ENCODE data around the gene SLC43A3. TPM values are rescaled to one million over a fixed set of nuclear protein-coding genes. Genes with fewer than 3 reads are reported as not detected.

The SLC43A3 gene
- total RNA-seq (17.8 TPM), polyA plus RNA-seq (28.7 TPM)
- long read RNA-seq, donor 1, partial matches to known transcripts: 0 of 2 reads
- long read RNA-seq, donor 1, other reads (novel, unspliced or antisense): 0 of 2 reads
- long read RNA-seq, donor 2: 0 reads
- long read RNA-seq, donor 3, transcript SLC43A3-203 (14 exons, 2,617 nt): major isoform, 7 of 15 reads
- long read RNA-seq, donor 3, transcript SLC43A3-226 (1 exons, 1,796 nt): minor isoform, 5 of 15 reads
- long read RNA-seq, donor 3, partial matches to known transcripts: 0 of 15 reads
- long read RNA-seq, donor 3, other reads (novel, unspliced or antisense): 0 of 15 reads
- long read RNA-seq, donor 4, transcript SLC43A3-226 (1 exons, 1,796 nt): major isoform, 7 of 9 reads
- long read RNA-seq, donor 4, partial matches to known transcripts: 0 of 9 reads
- long read RNA-seq, donor 4, other reads (novel, unspliced or antisense): 0 of 9 reads
- long read RNA-seq, donor 5, transcript SLC43A3-226 (1 exons, 1,796 nt): major isoform, 10 of 15 reads
- long read RNA-seq, donor 5, partial matches to known transcripts: 0 of 15 reads
- long read RNA-seq, donor 5, other reads (novel, unspliced or antisense): 0 of 15 reads
- long read RNA-seq, donor 6, transcript SLC43A3-203 (14 exons, 2,617 nt): major isoform, 5 of 10 reads
- long read RNA-seq, donor 6, partial matches to known transcripts: 0 of 10 reads
- long read RNA-seq, donor 6, other reads (novel, unspliced or antisense): 0 of 10 reads
- long read RNA-seq, donor 7, partial matches to known transcripts: 6 of 12 reads
- long read RNA-seq, donor 7, other reads (novel, unspliced or antisense): 0 of 12 reads
- long read RNA-seq, donor 8, partial matches to known transcripts: 0 of 2 reads
- long read RNA-seq, donor 8, other reads (novel, unspliced or antisense): 0 of 2 reads
- long read RNA-seq, donor 9, transcript SLC43A3-226 (1 exons, 1,796 nt): major isoform, 6 of 10 reads
- long read RNA-seq, donor 9, partial matches to known transcripts: 0 of 10 reads
- long read RNA-seq, donor 9, other reads (novel, unspliced or antisense): 0 of 10 reads
- long read RNA-seq, donor 10, partial matches to known transcripts: 0 of 8 reads
- long read RNA-seq, donor 10, other reads (novel, unspliced or antisense): 0 of 8 reads

DNA sequence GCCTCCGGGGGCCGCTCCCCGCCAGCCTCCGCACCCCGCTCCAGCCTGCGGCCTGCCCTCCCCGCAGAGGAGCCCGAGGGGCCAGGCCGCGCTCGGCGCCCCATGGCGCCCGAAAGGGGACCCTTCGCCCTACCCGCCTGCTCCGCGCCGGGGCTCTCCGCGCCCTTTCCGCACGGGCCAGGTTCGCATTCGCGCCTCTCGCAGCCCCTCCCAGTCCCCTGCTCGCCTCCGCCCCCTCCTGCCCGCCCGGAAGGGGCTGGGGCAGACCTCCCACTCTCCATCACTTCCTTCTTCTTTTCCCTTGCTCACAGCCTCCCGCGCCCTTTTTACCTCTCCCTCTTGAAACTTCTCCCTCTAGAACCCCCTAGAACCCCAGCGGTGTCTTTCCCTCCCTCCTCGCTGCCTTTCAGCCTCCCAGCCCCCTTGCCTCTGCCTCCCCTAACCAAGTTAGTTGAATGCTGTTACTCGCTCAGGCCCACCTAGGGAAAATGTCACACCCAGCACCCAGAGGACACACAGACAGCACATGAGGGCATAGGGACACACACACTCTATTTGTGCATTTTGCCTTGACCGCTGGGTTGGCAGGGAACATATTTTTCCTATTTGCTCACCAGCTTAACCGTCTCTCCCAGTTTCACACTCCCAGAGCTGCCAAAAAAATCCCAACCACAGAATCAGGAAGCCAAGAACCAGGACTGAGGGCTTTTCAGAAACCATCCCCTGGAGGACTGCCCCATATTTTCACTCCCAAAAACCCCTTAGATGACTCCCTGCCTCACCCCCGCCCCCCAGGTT is at the start of gene SLC43A3:
TSS of gene SLC43A3 (minus strand) at position 193 of the 798 bp plus-strand sequence. CDS start 949 bp downstream, outside the sequence.
- peaks cover 5 to 12% of the 10 kb centered on the region in 2 donors for H3K36me3 ChIP-seq (ENCODE audit: control insufficient read depth in 2 of 2, insufficient read depth in 2 of 2, low read length in 1 of 2)
- H3K27me3 ChIP-seq (ENCODE audit: control insufficient read depth in 2 of 2, insufficient read depth in 1 of 2, low read length in 1 of 2): no peaks in the 10 kb centered on the region
- peak within 1 kb of the TSS; percentile 62 to 63 for H3K4me3 ChIP-seq (ENCODE audit: low read length in 2 of 2)
- H3K9me3 ChIP-seq (ENCODE audit: control insufficient read depth in 2 of 2, insufficient read depth in 1 of 2, low read length in 1 of 2): no peaks in the 10 kb centered on the region
- 7% methylated on average over 39 of the region's 39 CpGs for WGBS
- peaks cover 32 to 40% of the 10 kb centered on the region in 2 donors for H3K4me1 ChIP-seq (ENCODE audit: control insufficient read depth in 2 of 2, insufficient read depth in 2 of 2, low read length in 2 of 2)
- H3K27ac ChIP-seq (ENCODE audit: low read depth in 1 of 2, low read length in 1 of 2): peak within 1 kb of the TSS; percentile 75 to 84
- peak in 8 of 9 donors; percentile 22 to 82 (median 51) for DNase-seq (ENCODE audit: low read depth in 6 of 9, low spot score in 9 of 9)

DNA sequence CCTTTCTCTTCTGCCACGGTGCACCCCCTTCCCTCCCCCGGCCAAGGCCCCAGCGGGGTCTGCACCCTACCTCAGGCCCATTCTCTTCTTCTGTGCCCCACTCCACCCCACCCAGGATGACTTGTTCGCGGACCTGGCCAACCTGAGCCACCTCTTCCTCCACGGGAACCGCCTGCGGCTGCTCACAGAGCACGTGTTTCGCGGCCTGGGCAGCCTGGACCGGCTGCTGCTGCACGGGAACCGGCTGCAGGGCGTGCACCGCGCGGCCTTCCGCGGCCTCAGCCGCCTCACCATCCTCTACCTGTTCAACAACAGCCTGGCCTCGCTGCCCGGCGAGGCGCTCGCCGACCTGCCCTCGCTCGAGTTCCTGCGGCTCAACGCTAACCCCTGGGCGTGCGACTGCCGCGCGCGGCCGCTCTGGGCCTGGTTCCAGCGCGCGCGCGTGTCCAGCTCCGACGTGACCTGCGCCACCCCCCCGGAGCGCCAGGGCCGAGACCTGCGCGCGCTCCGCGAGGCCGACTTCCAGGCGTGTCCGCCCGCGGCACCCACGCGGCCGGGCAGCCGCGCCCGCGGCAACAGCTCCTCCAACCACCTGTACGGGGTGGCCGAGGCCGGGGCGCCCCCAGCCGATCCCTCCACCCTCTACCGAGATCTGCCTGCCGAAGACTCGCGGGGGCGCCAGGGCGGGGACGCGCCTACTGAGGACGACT is 49.3 kb upstream of the SLC43A3 start:
- H3K4me1 ChIP-seq (ENCODE audit: control insufficient read depth in 2 of 2, insufficient read depth in 2 of 2, low read length in 2 of 2): peaks cover 25 to 29% of the 10 kb centered on the region in 2 donors
- H3K27ac ChIP-seq (ENCODE audit: low read depth in 1 of 2, low read length in 1 of 2): no peak overlapping the region
- no peaks in the 10 kb centered on the region for H3K36me3 ChIP-seq (ENCODE audit: control insufficient read depth in 2 of 2, insufficient read depth in 2 of 2, low read length in 1 of 2)
- 4% methylated on average over 80 of the region's 80 CpGs for WGBS
- H3K27me3 ChIP-seq (ENCODE audit: control insufficient read depth in 2 of 2, insufficient read depth in 1 of 2, low read length in 1 of 2): peaks cover 29 to 69% of the 10 kb centered on the region in 2 donors
- no peak for DNase-seq (ENCODE audit: low read depth in 6 of 9, low spot score in 9 of 9)
- peaks cover 0 to 3% of the 10 kb centered on the region in 2 donors for H3K9me3 ChIP-seq (ENCODE audit: control insufficient read depth in 2 of 2, insufficient read depth in 1 of 2, low read length in 1 of 2)
- peak overlapping the region in 1 of 2 donors; percentile 51 for H3K4me3 ChIP-seq (ENCODE audit: low read length in 2 of 2)

DNA sequence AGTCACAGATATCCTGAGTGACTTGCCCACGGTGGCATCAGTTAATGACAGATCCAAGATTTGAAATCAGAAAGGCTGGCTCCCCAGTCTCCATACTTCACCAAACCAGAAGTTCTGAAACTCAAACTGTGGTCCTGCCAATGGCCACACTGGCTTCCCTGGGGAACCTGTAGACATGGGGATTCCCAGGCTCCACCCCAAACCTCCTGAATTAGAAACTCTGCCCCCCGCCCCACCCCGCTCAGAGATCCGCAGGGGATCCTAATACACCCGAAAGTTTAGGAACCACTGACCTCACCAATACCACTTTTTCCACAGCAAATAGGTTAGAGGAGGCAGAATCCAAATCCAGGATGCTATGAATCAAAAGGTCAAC is 48.7 kb upstream of the SLC43A3 start:
- H3K9me3 ChIP-seq (ENCODE audit: control insufficient read depth in 2 of 2, insufficient read depth in 1 of 2, low read length in 1 of 2): peaks cover 0 to 3% of the 10 kb centered on the region in 2 donors
- peaks cover 25 to 29% of the 10 kb centered on the region in 2 donors for H3K4me1 ChIP-seq (ENCODE audit: control insufficient read depth in 2 of 2, insufficient read depth in 2 of 2, low read length in 2 of 2)
- H3K36me3 ChIP-seq (ENCODE audit: control insufficient read depth in 2 of 2, insufficient read depth in 2 of 2, low read length in 1 of 2): no peaks in the 10 kb centered on the region
- DNase-seq (ENCODE audit: low read depth in 6 of 9, low spot score in 9 of 9): no peak
- WGBS: 93% methylated on average over 5 of the region's 5 CpGs
- no peak overlapping the region for H3K27ac ChIP-seq (ENCODE audit: low read depth in 1 of 2, low read length in 1 of 2)
- H3K27me3 ChIP-seq (ENCODE audit: control insufficient read depth in 2 of 2, insufficient read depth in 1 of 2, low read length in 1 of 2): peaks cover 23 to 64% of the 10 kb centered on the region in 2 donors
- H3K4me3 ChIP-seq (ENCODE audit: low read length in 2 of 2): no peak overlapping the region

DNA sequence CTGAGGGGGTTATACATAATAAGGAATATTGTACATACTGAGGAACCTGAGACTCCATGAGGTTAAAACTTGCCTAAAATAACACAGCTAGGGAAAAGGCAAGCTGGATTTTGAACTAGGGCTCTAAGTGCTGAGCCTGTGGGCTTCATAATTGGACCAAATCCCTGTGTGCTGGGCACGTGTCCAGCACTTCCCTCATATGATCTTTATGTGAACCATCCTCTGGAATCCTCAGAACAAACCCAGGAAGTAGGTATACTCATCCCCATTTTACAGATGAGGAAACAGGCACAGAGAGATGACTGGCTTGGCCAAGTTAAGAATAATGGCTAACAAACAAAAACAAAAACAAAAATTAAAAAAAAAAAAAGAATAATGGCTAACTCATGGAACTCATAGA is 48.3 kb upstream of the SLC43A3 start:
- DNase-seq (ENCODE audit: low read depth in 6 of 9, low spot score in 9 of 9): no peak
- Histone ChIP-seq H3K4me1 (ENCODE audit: control insufficient read depth in 2 of 2, insufficient read depth in 2 of 2, low read length in 2 of 2) (peaks cover 25 to 29% of the 10 kb centered on the region in 2 donors), H3K36me3 (ENCODE audit: control insufficient read depth in 2 of 2, insufficient read depth in 2 of 2, low read length in 1 of 2) (no peaks in the 10 kb centered on the region), H3K27me3 (ENCODE audit: control insufficient read depth in 2 of 2, insufficient read depth in 1 of 2, low read length in 1 of 2) (peaks cover 22 to 59% of the 10 kb centered on the region in 2 donors), H3K4me3 (ENCODE audit: low read length in 2 of 2) (no peak overlapping the region), H3K9me3 (ENCODE audit: control insufficient read depth in 2 of 2, insufficient read depth in 1 of 2, low read length in 1 of 2) (peaks cover 0 to 3% of the 10 kb centered on the region in 2 donors), H3K27ac (ENCODE audit: low read depth in 1 of 2, low read length in 1 of 2) (no peak overlapping the region)
- WGBS: 80% methylated on average over 1 of the region's 1 CpG

DNA sequence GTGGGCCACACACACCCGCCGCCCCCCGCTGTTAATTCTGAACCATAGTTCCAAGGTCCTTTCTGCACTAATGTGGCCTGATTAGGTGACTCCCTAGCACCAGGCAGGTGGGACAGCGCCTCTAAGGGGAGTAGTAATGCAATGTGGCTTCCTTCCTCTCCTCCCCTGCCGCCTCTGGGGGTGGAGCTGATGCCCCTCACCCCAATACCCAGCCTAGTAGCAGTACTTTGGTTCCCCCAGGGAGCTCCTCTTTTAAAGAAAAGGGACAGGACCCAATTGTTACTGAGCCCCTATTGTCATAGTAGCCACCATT is 47.8 kb upstream of the SLC43A3 start:
- no peak overlapping the region for H3K4me3 ChIP-seq (ENCODE audit: low read length in 2 of 2)
- H3K27ac ChIP-seq (ENCODE audit: low read depth in 1 of 2, low read length in 1 of 2): peak overlapping the region in 1 of 2 donors; percentile 36
- peaks cover 25 to 29% of the 10 kb centered on the region in 2 donors for H3K4me1 ChIP-seq (ENCODE audit: control insufficient read depth in 2 of 2, insufficient read depth in 2 of 2, low read length in 2 of 2)
- peaks cover 22 to 58% of the 10 kb centered on the region in 2 donors for H3K27me3 ChIP-seq (ENCODE audit: control insufficient read depth in 2 of 2, insufficient read depth in 1 of 2, low read length in 1 of 2)
- H3K36me3 ChIP-seq (ENCODE audit: control insufficient read depth in 2 of 2, insufficient read depth in 2 of 2, low read length in 1 of 2): no peaks in the 10 kb centered on the region
- DNase-seq (ENCODE audit: low read depth in 6 of 9, low spot score in 9 of 9): no peak
- peaks cover 0 to 3% of the 10 kb centered on the region in 2 donors for H3K9me3 ChIP-seq (ENCODE audit: control insufficient read depth in 2 of 2, insufficient read depth in 1 of 2, low read length in 1 of 2)
- 69% methylated on average over 5 of the region's 5 CpGs for WGBS

DNA sequence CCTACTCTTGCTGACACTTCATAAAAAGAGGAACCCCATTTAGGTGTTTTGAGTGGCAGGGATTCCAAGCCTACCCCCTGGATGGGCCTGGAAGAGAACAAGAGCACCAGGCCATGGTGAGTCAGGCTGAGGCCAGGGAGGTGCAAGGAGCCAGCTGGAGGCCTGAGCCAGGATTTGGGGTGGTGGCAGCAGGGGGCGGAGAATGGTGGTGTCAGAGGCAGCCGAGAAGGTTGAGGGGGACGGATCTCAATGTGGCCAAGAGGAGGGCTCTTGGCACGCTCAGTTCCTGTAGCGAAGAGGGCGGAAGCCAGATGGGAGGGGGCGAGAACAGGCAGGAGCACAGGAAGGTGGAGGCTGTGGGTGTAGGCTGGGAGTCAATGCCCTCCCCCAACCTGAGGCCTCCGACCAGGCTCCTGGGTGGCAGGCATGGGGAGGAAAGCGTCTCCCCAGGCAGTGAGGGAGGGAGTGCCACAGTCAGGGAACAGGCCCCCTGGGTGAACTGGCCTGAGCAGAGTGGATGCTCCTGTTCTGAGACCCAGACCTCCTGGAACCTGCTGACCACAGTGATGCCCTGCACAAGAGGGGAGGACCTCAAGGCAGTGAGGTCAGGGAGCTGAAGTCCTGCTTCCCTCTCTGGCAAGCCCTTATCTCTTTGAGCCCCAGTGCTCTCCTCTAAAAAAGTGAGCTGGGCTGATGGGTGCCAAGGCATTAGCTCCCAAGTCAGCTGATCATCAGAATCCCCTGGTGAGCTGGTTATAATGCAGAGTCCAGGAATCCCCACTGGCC is 47.3 kb upstream of the SLC43A3 start:
- no peak overlapping the region for H3K4me3 ChIP-seq (ENCODE audit: low read length in 2 of 2)
- DNase-seq (ENCODE audit: low read depth in 6 of 9, low spot score in 9 of 9): peak in 4 of 9 donors; percentile 60 to 83 (median 66)
- no peaks in the 10 kb centered on the region for H3K36me3 ChIP-seq (ENCODE audit: control insufficient read depth in 2 of 2, insufficient read depth in 2 of 2, low read length in 1 of 2)
- H3K9me3 ChIP-seq (ENCODE audit: control insufficient read depth in 2 of 2, insufficient read depth in 1 of 2, low read length in 1 of 2): peaks cover 0 to 3% of the 10 kb centered on the region in 2 donors
- peaks cover 22 to 54% of the 10 kb centered on the region in 2 donors for H3K27me3 ChIP-seq (ENCODE audit: control insufficient read depth in 2 of 2, insufficient read depth in 1 of 2, low read length in 1 of 2)
- WGBS: 9% methylated on average over 9 of the region's 9 CpGs
- peaks cover 25 to 29% of the 10 kb centered on the region in 2 donors for H3K4me1 ChIP-seq (ENCODE audit: control insufficient read depth in 2 of 2, insufficient read depth in 2 of 2, low read length in 2 of 2)
- H3K27ac ChIP-seq (ENCODE audit: low read depth in 1 of 2, low read length in 1 of 2): peak overlapping the region in 1 of 2 donors; percentile 64

DNA sequence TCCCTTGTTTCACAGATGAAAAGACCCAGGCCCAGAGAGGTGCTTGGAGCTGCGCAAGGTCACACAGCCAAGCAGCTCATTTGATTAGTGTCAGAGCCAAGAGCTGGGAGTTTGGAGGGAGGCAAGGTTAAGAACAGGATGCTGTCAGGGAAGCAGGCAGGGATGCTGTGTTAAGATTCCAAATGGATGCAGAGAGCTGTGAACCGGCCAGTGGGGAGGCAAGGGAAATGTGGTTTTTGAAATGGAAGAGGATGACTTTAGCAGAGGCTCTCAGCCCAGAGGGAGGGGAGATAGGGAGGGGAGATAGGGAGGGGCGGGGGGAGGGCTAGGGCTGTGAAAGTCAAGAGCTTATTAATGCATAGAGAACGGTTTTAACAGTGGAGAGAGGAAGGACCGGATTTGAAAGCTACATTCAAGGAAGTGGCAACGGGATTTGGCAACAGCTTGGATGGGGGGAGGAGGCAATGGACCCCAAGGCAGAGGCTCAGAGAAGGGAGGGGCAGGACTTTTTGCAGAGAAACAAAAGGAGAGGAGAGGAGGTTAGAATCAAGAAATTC is 46.4 kb upstream of the SLC43A3 start:
- Histone ChIP-seq H3K27me3 (ENCODE audit: control insufficient read depth in 2 of 2, insufficient read depth in 1 of 2, low read length in 1 of 2) (peaks cover 22 to 45% of the 10 kb centered on the region in 2 donors), H3K4me1 (ENCODE audit: control insufficient read depth in 2 of 2, insufficient read depth in 2 of 2, low read length in 2 of 2) (peaks cover 25 to 29% of the 10 kb centered on the region in 2 donors), H3K9me3 (ENCODE audit: control insufficient read depth in 2 of 2, insufficient read depth in 1 of 2, low read length in 1 of 2) (peaks cover 0 to 3% of the 10 kb centered on the region in 2 donors), H3K36me3 (ENCODE audit: control insufficient read depth in 2 of 2, insufficient read depth in 2 of 2, low read length in 1 of 2) (no peaks in the 10 kb centered on the region), H3K27ac (ENCODE audit: low read depth in 1 of 2, low read length in 1 of 2) (no peak overlapping the region), H3K4me3 (ENCODE audit: low read length in 2 of 2) (no peak overlapping the region)
- 53% methylated on average over 6 of the region's 6 CpGs for WGBS
- DNase-seq (ENCODE audit: low read depth in 6 of 9, low spot score in 9 of 9): no peak

Data from thymus (tissue), 14 donors.